OCI-LY7 (cell line): ENCODE results near the gene PRMT3. TPM values are rescaled to one million over a fixed set of nuclear protein-coding genes. Genes with fewer than 3 reads are reported as not detected.

Experiments used
- BruUV-seq: library from RNA; stranded (reverse); fragments of 400-500 nt; replicated peaks from 2 replicates; lab custom pipeline; 2021; lab: Mats Ljungman, UMichigan
- CTCF ChIA-PET: fragments of 300-600 bp; sonication (Branson Sonifier 250); formaldehyde crosslinking; loops from one replicate; lab custom pipeline; 2022; ENCODE audit warnings: antibody characterized with exemption; ENCODE audit not compliant: unreplicated experiment; lab: Charles Lee
- POLR2A ChIA-PET: fragments of 300-600 bp; sonication (Branson Sonifier 250); formaldehyde crosslinking; loops from one replicate; lab custom pipeline; 2022; ENCODE audit warnings: antibody characterized with exemption; lab: Charles Lee
- DNase-seq: peaks from one replicate; pipeline ENCODE4 v3.0.0-alpha.2; 2015; ENCODE audit warnings: low spot score
- H2AFZ ChIP-seq: fragments of 200-600 bp; sonication (generic), shearing (Covaris generic); 2 replicates; pipeline ENCODE4 v1.6.1; 2014; ENCODE audit warnings: mild to moderate bottlenecking, antibody characterized with exemption, low read length, moderate library complexity
- H3K27ac ChIP-seq: fragments of 200-600 bp; sonication (generic); 2 replicates; pipeline ENCODE4 v1.5.1; 2014; ENCODE audit warnings: mixed run types, low read depth, mild to moderate bottlenecking, moderate library complexity, low read length, inconsistent platforms; ENCODE audit not compliant: poor library complexity, severe bottlenecking
- H3K36me3 ChIP-seq: fragments of 200-600 bp; sonication (generic); 2 replicates; pipeline ENCODE4 v1.6.1; 2014; ENCODE audit warnings: mild to moderate bottlenecking, antibody characterized with exemption, low read length, moderate library complexity, mixed read lengths; ENCODE audit not compliant: insufficient read depth
- H3K4me1 ChIP-seq: fragments of 200-600 bp; sonication (generic); 2 replicates; pipeline ENCODE4 v1.5.1; 2014; ENCODE audit warnings: mild to moderate bottlenecking, low read length; ENCODE audit not compliant: insufficient read depth, poor library complexity, severe bottlenecking
- H3K4me2 ChIP-seq: fragments of 200-600 bp; sonication (generic); 2 replicates; pipeline ENCODE4 v1.6.1; 2014; ENCODE audit warnings: mild to moderate bottlenecking, low read length
- H3K4me3 ChIP-seq: fragments of 200-600 bp; sonication (generic); 2 replicates; pipeline ENCODE4 v1.5.1; 2014; ENCODE audit warnings: mild to moderate bottlenecking, low read depth, low read length; ENCODE audit not compliant: poor library complexity, severe bottlenecking
- H3K79me2 ChIP-seq: fragments of 200-600 bp; sonication (generic); 2 replicates; pipeline ENCODE4 v1.6.1; 2016; ENCODE audit warnings: low read depth, mild to moderate bottlenecking, low read length, moderate library complexity, mixed read lengths; ENCODE audit not compliant: insufficient read depth
- H3K9me2 ChIP-seq: fragments of 200-600 bp; sonication (generic); 2 replicates; pipeline ENCODE4 v1.6.1; 2016; ENCODE audit warnings: mild to moderate bottlenecking, low read length, mixed read lengths; ENCODE audit not compliant: insufficient read depth
- H3K9me3 ChIP-seq: fragments of 200-600 bp; sonication (generic); 2 replicates; pipeline ENCODE4 v1.6.1; 2014; ENCODE audit warnings: mild to moderate bottlenecking, mixed run types, low read length, mixed read lengths
- H4K20me1 ChIP-seq: fragments of 200-600 bp; sonication (generic); 2 replicates; pipeline ENCODE4 v1.6.1; 2014; ENCODE audit warnings: mild to moderate bottlenecking, antibody characterized with exemption, low read length, moderate library complexity, mixed read lengths; ENCODE audit not compliant: insufficient read depth
- CTCF ChIP-seq: fragments of 200-600 bp; sonication (generic); conservative IDR thresholded peaks from 2 replicates; pipeline ENCODE4 v1.5.1; 2014; ENCODE audit warnings: mild to moderate bottlenecking, antibody characterized with exemption, low read length, moderate library complexity, mixed read lengths
- EZH2phosphoT487 ChIP-seq: fragments of 200-600 bp; sonication (generic); IDR thresholded peaks from 2 replicates; pipeline ENCODE4 v1.6.1; 2018; ENCODE audit warnings: low read depth, borderline replicate concordance, mild to moderate bottlenecking, mixed run types, antibody characterized with exemption, low read length, moderate library complexity, mixed read lengths
- intact Hi-C: fragments of 100-400 bp; cut with micrococcal nuclease; formaldehyde crosslinking; loops from one replicate; pipeline ENCODE4 v1.10.0; 2022; ENCODE audit not compliant: unreplicated experiment
- total RNA-seq, 2 experiments: library from RNA; depleted of rRNA in 1 of 2; stranded (reverse); fragments of >200 nt in 1 of 2; shearing (Covaris generic) in 1 of 2; gene quantifications; 2 replicates each; pipeline ENCODE4 v1.2.3, GENCODE V29; 2014 to 2022

PRMT3 gene
- total RNA-seq, 2 experiments from 2014 or later, result 34.0 to 50.0 TPM

GRCh38 chr11:20501252-20501651 lies 113.7 kb downstream of the PRMT3 start:
- H3K9me3 ChIP-seq, result no peaks in the 10 kb centered on the region
- no peaks in the 10 kb centered on the region for H3K9me2 ChIP-seq
- intact Hi-C loops, result no loop called here
- H3K36me3 ChIP-seq, result peaks cover 72% of the 10 kb centered on the region
- H3K4me2 ChIP-seq, result no peak overlapping the region
- no TSS peak for BruUV-seq
- H3K4me3 ChIP-seq, result no peak overlapping the region
- H3K79me2 ChIP-seq, result no peaks in the 10 kb centered on the region
- no peak overlapping the region for H2AFZ ChIP-seq
- no peak for DNase-seq
- no peaks in the 10 kb centered on the region for H4K20me1 ChIP-seq
- no peak overlapping the region for H3K27ac ChIP-seq
- CTCF ChIA-PET, result no interaction called here
- TF ChIP-seq CTCF (no peak), EZH2phosphoT487 (no peak)
- POLR2A ChIA-PET, result interaction anchor here (0.8 to 1.5 kb wide), 4 partner anchors 9 to 19 kb away, joined by 3 to 4 read pairs (median 4); no protein-coding TSS in a partner anchor
- H3K4me1 ChIP-seq, result no peaks in the 10 kb centered on the region

GRCh38 chr11:20501971-20502370 lies 114.5 kb downstream of the PRMT3 start:
- Histone ChIP-seq H3K4me1 (no peaks in the 10 kb centered on the region), H2AFZ (no peak overlapping the region), H3K79me2 (no peaks in the 10 kb centered on the region), H3K4me2 (no peak overlapping the region), H4K20me1 (no peaks in the 10 kb centered on the region), H3K36me3 (peaks cover 67% of the 10 kb centered on the region), H3K9me3 (no peaks in the 10 kb centered on the region), H3K4me3 (no peak overlapping the region), H3K27ac (no peak overlapping the region), H3K9me2 (no peaks in the 10 kb centered on the region)
- TF ChIP-seq EZH2phosphoT487, result no peak
- TF ChIP-seq CTCF, result no peak
- ChIA-PET CTCF (no interaction called here), POLR2A (interaction anchor here (0.8 to 1.5 kb wide), 4 partner anchors 8 to 20 kb away, joined by 3 to 4 read pairs (median 4); no protein-coding TSS in a partner anchor)
- intact Hi-C loops, result no loop called here
- BruUV-seq, result no TSS peak
- no peak for DNase-seq

GRCh38 chr11:20511982-20512381 lies 124.5 kb downstream of the PRMT3 start:
- no peak for DNase-seq
- H3K36me3 ChIP-seq, result peaks cover 11% of the 10 kb centered on the region; the same call in 1 of the 2 replicates
- no peak for TF ChIP-seq CTCF
- no peak for TF ChIP-seq EZH2phosphoT487
- no peak overlapping the region for H3K27ac ChIP-seq
- CTCF ChIA-PET, result no interaction called here
- no peaks in the 10 kb centered on the region for H3K9me2 ChIP-seq
- no TSS peak for BruUV-seq
- POLR2A ChIA-PET, result interaction anchor here (0.6 to 1.1 kb wide), 2 partner anchors 10 to 451 kb away, joined by 3 read pairs; no protein-coding TSS in a partner anchor
- no peaks in the 10 kb centered on the region for H3K79me2 ChIP-seq
- intact Hi-C loops, result no loop called here
- H4K20me1 ChIP-seq, result no peaks in the 10 kb centered on the region
- no peak overlapping the region for H2AFZ ChIP-seq
- H3K9me3 ChIP-seq, result no peaks in the 10 kb centered on the region
- no peak overlapping the region for H3K4me2 ChIP-seq
- no peaks in the 10 kb centered on the region for H3K4me1 ChIP-seq
- H3K4me3 ChIP-seq, result no peak overlapping the region
